HepG2 (cell line): ENCODE measurements around the gene ZNRD2. TPM values are rescaled to one million over a fixed set of nuclear protein-coding genes. Genes with fewer than 3 reads are reported as not detected.

ENCODE experiments used
- ELF3 ChIP-seq: IDR thresholded peaks from 2 replicates; pipeline ENCODE4 v1.6.1; 2016; ENCODE audit warnings: missing genetic modification reagents, missing compliant biosample characterization
- ERF ChIP-seq: IDR thresholded peaks from 2 replicates; pipeline ENCODE4 v1.6.1; 2018; ENCODE audit warnings: missing biosample characterization, missing genetic modification reagents
- HMGXB3 ChIP-seq: sonication (generic); formaldehyde crosslinking; IDR thresholded peaks from 2 replicates; pipeline ENCODE4 v1.4.0; 2020; ENCODE audit warnings: missing genetic modification reagents, borderline replicate concordance
- LRRFIP1 ChIP-seq: sonication (generic); formaldehyde crosslinking; conservative IDR thresholded peaks from 2 replicates; pipeline ENCODE4 v1.4.0; 2020; ENCODE audit warnings: missing genetic modification reagents
- MXD1 ChIP-seq: sonication (generic); formaldehyde crosslinking; IDR thresholded peaks from 2 replicates; pipeline ENCODE4 v1.4.0; 2020; ENCODE audit warnings: mild to moderate bottlenecking, missing genetic modification reagents
- TCF12 ChIP-seq, 2 experiments: fragments of 450-650 bp in 1 of 2; sonication (generic) in 1 of 2; formaldehyde crosslinking in 1 of 2; IDR thresholded peaks; 2 replicates each; pipeline versions ENCODE4 v1.6.1 to v1.8.0; 2017 to 2022; ENCODE audit warnings: antibody characterized with exemption in 1 of 2, mild to moderate bottlenecking in 1 of 2, missing genetic modification reagents in 1 of 2, moderate library complexity in 1 of 2
- XRCC5 ChIP-seq: fragments of 200-400 bp; formaldehyde crosslinking; optimal IDR thresholded peaks from 2 replicates; pipeline ENCODE3; 2017; ENCODE audit warnings: mild to moderate bottlenecking, low read length
- ZNF205 ChIP-seq: IDR thresholded peaks from 2 replicates; pipeline ENCODE4 v1.6.1; 2018; ENCODE audit warnings: missing biosample characterization, missing genetic modification reagents
- ZNF556 ChIP-seq: sonication (generic); formaldehyde crosslinking; IDR thresholded peaks from 2 replicates; pipeline ENCODE4 v1.4.0; 2020; ENCODE audit warnings: mild to moderate bottlenecking, missing genetic modification reagents, borderline replicate concordance
- ZNF724P ChIP-seq: sonication (generic); formaldehyde crosslinking; IDR thresholded peaks from 2 replicates; pipeline ENCODE4 v1.8.0; 2022; ENCODE audit warnings: missing genetic modification reagents, borderline replicate concordance
- polyA plus RNA-seq, 8 experiments: library from polyadenylated mRNA; depleted of rRNA in 3 of 8; stranded (reverse) in 7 of 8; unstranded in 1 of 8; fragments of >200 nt; fragmentation: Illumina TruSeq in 4 of 8; extraction: Trizol in 4 of 8; gene quantifications; 2 replicates each; pipeline versions ENCODE4 v1.2.1 to v1.2.3, GENCODE V29; 2011 to 2016; ENCODE audit warnings: low read depth in 4 of 8, missing spikeins in 1 of 8, mixed read lengths in 1 of 8; ENCODE audit not compliant: insufficient read depth in 1 of 8
- total RNA-seq, 5 experiments: library from RNA; depleted of rRNA; stranded (reverse); fragments of >200 nt; fragmentation: Illumina TruSeq; extraction: Trizol; gene quantifications; 2 replicates each; pipeline ENCODE4 v1.2.3, GENCODE V29; 2016; ENCODE audit warnings: low read depth in 1 of 5

ZNRD2 gene
- total and polyA plus RNA-seq, 2 of the 13 experiments (the other 11 are each of a cell fraction or from before 2014, with no cell fraction given) = 29.2 to 34.0 TPM

GRCh38 chr11:65557280-65558001 lies 12.8 kb upstream of the ZNRD2 start (continued):
- TF ChIP-seq HMGXB3 (CRISPR knock-in tag) (0 out of 2 replicates have a peak, but pooled peaks have one; percentile 19), ERF (peak; percentile 47), XRCC5 (peak; percentile 75), LRRFIP1 (CRISPR knock-in tag) (no peak), ZNF724P (CRISPR knock-in tag) (peak; percentile 52; the same call in 1 of the 2 replicates), ZNF556 (CRISPR knock-in tag) (peak; percentile 20; the same call in 1 of the 2 replicates), TCF12 (IDR thresholded peaks at IDR 0.05) (no peak), TCF12 (CRISPR knock-in tag; IDR thresholded peaks at IDR 0.05) (no peak), ZNF205 (CRISPR knock-in tag) (peak; percentile 53; the same call in 1 of the 2 replicates), ELF3 (CRISPR knock-in tag) (peak; percentile 28; the same call in 1 of the 2 replicates), MXD1 (CRISPR knock-in tag) (0 out of 2 replicates have a peak, but pooled peaks have one; percentile 23)
